ENCODE data around the gene PLOD3. TPM values are rescaled to one million over a fixed set of nuclear protein-coding genes. Genes with fewer than 3 reads are reported as not detected.

PLOD3 gene
- total RNA-seq, 1 donor from 2014 or later: 41.5 TPM

DNA sequence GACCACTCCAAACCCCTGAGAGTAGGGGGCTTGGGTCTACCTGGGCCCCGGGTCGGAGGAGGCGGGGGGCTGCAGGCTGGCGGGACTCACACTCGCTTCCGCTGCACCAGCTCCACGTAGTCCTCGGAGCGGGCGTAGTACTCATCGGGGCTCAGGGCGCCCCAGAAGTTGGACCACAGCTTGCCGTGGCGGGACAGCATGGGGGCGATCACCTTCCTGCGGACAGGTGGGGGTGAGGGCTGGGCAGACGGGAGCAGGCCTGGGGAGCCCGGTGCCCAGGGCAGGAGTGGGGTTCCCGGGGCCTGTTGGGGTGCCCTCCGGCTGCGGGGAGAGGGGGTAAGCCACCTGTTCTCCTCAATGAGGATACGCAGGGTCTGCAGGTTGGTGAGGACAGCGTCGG is 5.9 kb downstream of the PLOD3 start:
- TF ChIP-seq, protein P1, sequence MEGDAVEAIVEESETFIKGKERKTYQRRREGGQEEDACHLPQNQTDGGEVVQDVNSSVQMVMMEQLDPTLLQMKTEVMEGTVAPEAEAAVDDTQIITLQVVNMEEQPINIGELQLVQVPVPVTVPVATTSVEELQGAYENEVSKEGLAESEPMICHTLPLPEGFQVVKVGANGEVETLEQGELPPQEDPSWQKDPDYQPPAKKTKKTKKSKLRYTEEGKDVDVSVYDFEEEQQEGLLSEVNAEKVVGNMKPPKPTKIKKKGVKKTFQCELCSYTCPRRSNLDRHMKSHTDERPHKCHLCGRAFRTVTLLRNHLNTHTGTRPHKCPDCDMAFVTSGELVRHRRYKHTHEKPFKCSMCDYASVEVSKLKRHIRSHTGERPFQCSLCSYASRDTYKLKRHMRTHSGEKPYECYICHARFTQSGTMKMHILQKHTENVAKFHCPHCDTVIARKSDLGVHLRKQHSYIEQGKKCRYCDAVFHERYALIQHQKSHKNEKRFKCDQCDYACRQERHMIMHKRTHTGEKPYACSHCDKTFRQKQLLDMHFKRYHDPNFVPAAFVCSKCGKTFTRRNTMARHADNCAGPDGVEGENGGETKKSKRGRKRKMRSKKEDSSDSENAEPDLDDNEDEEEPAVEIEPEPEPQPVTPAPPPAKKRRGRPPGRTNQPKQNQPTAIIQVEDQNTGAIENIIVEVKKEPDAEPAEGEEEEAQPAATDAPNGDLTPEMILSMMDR (IDR thresholded peaks at IDR 0.05): no peak
- TF ChIP-seq POLR2A (IDR thresholded peaks at IDR 0.05) (no peak), POLR2AphosphoS5 (IDR thresholded peaks at IDR 0.05; ENCODE audit: insufficient read depth in 1 of 2, low read depth in 1 of 2) (no peak)
- H3K4me1 ChIP-seq: peaks cover 10% of the 10 kb centered on the region
- intact Hi-C loops (cut with DNase I): no loop called here
- no peak for DNase-seq (ENCODE audit: extremely low spot score in 2 of 2)
- no peak overlapping the region for H3K27ac ChIP-seq
- H3K36me3 ChIP-seq: peaks cover 0 to 55% of the 10 kb centered on the region in 2 donors
- no peaks in the 10 kb centered on the region for H3K9me3 ChIP-seq
- no peaks in the 10 kb centered on the region for H3K27me3 ChIP-seq
- no peak overlapping the region for H3K4me3 ChIP-seq

DNA sequence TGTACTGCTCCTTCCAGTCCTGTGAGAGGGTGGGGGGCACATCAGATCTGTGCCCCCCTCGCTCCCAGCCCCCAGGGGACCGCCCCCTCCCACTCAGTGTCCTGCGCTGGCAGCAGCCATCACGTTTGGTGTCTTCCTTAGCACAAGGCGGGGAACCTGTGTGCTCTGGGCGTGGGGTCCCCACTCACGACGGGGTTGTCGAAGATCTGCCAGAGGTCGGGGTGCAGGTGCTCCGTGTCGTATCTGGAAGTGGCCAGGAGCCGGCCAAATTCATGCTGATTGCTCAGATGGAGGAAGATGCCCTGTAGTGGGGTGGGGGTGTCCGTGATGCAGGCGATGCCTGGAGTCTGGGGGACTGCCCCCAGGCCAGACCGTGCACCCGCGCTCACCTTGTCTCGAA is 7.2 kb downstream of the PLOD3 start:
- intact Hi-C loops (cut with DNase I): no loop called here
- H3K27ac ChIP-seq: no peak overlapping the region
- no peaks in the 10 kb centered on the region for H3K27me3 ChIP-seq
- DNase-seq (ENCODE audit: extremely low spot score in 2 of 2): no peak
- TF ChIP-seq POLR2AphosphoS5 (IDR thresholded peaks at IDR 0.05; ENCODE audit: insufficient read depth in 1 of 2, low read depth in 1 of 2) (no peak), POLR2A (IDR thresholded peaks at IDR 0.05) (no peak)
- TF ChIP-seq, protein P1 (IDR thresholded peaks at IDR 0.05): no peak
- H3K9me3 ChIP-seq: no peaks in the 10 kb centered on the region
- H3K4me1 ChIP-seq: no peaks in the 10 kb centered on the region
- H3K4me3 ChIP-seq: no peak overlapping the region
- H3K36me3 ChIP-seq: peaks cover 0 to 55% of the 10 kb centered on the region in 2 donors

DNA sequence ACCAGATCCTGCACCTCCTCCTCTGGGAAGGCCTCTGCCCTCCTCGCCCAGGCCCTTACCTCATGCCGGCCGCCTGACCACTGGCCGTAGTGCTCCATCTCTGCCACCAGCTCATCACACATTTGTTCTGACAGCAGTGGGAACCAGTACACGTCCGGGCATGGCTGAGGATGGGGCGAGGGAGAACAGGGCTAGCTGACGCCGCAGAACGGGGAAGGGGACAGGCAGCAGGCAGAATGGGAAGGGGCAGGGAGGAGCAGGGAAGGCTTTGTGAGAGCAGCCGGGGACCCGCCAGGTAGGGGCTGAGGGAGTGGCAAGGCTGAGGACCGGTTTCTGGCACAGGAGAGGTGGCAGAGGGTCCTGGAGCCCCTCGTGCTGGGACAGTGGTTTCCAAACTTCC is 8.6 kb downstream of the PLOD3 start:
- no peak for DNase-seq (ENCODE audit: extremely low spot score in 2 of 2)
- intact Hi-C loops (cut with DNase I): no loop called here
- Histone ChIP-seq H3K27ac (no peak overlapping the region), H3K27me3 (no peaks in the 10 kb centered on the region), H3K36me3 (peaks cover 0 to 55% of the 10 kb centered on the region in 2 donors), H3K4me1 (no peaks in the 10 kb centered on the region), H3K9me3 (no peaks in the 10 kb centered on the region), H3K4me3 (no peak overlapping the region)
- no peak for TF ChIP-seq POLR2A (IDR thresholded peaks at IDR 0.05)
- no peak for TF ChIP-seq POLR2AphosphoS5 (IDR thresholded peaks at IDR 0.05; ENCODE audit: insufficient read depth in 1 of 2, low read depth in 1 of 2)
- TF ChIP-seq, protein P1 (IDR thresholded peaks at IDR 0.05): no peak

DNA sequence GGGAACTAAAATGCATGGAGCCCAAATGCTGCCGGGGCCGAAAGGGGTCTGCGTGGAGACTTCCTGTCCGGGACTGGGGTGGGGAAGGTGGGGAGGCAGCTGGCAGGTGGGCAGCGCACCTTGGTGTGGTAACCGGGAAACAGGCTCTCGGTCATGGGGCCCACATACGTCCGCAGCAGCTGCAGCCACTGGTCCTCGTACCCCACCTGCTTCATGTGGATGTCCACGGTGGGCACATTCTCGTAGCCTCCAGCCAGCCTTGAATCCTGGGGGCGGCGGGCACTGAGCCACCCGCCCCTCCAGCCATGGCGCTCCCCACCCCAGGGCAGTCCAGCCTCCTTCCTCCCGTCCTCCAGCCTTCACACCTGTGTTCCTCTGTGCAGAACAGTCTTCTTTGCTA is 9.9 kb downstream of the PLOD3 start:
- H3K36me3 ChIP-seq: peaks cover 0 to 41% of the 10 kb centered on the region in 2 donors
- intact Hi-C loops (cut with DNase I): no loop called here
- H3K27me3 ChIP-seq: no peaks in the 10 kb centered on the region
- H3K27ac ChIP-seq: no peak overlapping the region
- DNase-seq (ENCODE audit: extremely low spot score in 2 of 2): no peak
- H3K4me3 ChIP-seq: no peak overlapping the region
- TF ChIP-seq POLR2A (IDR thresholded peaks at IDR 0.05) (no peak), POLR2AphosphoS5 (IDR thresholded peaks at IDR 0.05; ENCODE audit: insufficient read depth in 1 of 2, low read depth in 1 of 2) (no peak)
- TF ChIP-seq, protein P1 (IDR thresholded peaks at IDR 0.05): no peak
- H3K9me3 ChIP-seq: no peaks in the 10 kb centered on the region
- no peaks in the 10 kb centered on the region for H3K4me1 ChIP-seq

- no peak overlapping the region for H3K27ac ChIP-seq
- no peaks in the 10 kb centered on the region for H3K9me3 ChIP-seq
- no peak overlapping the region for H3K4me3 ChIP-seq
- no peaks in the 10 kb centered on the region for H3K27me3 ChIP-seq
- peaks cover 6% of the 10 kb centered on the region for H3K4me1 ChIP-seq
- H3K36me3 ChIP-seq: peaks cover 0 to 33% of the 10 kb centered on the region in 2 donors
- no peak for DNase-seq (ENCODE audit: extremely low spot score in 2 of 2)
- intact Hi-C loops (cut with DNase I): no loop called here
- TF ChIP-seq POLR2AphosphoS5 (IDR thresholded peaks at IDR 0.05; ENCODE audit: insufficient read depth in 1 of 2, low read depth in 1 of 2) (no peak), POLR2A (IDR thresholded peaks at IDR 0.05) (no peak)
- TF ChIP-seq, protein P1 (IDR thresholded peaks at IDR 0.05): no peak
Measured at GRCh38 chr7:101206665-101207042, 10.7 kb downstream of the PLOD3 start.

Data from vagina (tissue), 2 donors.